Panc1 (cell line): ENCODE results near the gene LDLR. TPM values are rescaled to one million over a fixed set of nuclear protein-coding genes. Genes with fewer than 3 reads are reported as not detected.
"Not testable (repeated sequence)": the region's sequence is repeated elsewhere in the genome, so short reads cannot be mapped to it uniquely, and the experiment has no call there.

Source experiments
- ATAC-seq: fragments of 200-7000 bp; cut with Tn5 transposase; 2 replicates; pipeline ENCODE4 v1.9.1; 2020; ENCODE audit warnings: mild to moderate bottlenecking, moderate library complexity
- BruUV-seq: library from RNA; stranded (reverse); fragments of 400-500 nt; replicated peaks from 2 replicates; lab custom pipeline; 2021; lab: Mats Ljungman, UMichigan
- CTCF ChIA-PET: fragments of 300-600 bp; sonication (Branson Sonifier 250); formaldehyde crosslinking; loops from one replicate; lab custom pipeline; 2022; ENCODE audit warnings: antibody characterized with exemption; lab: Charles Lee
- POLR2A ChIA-PET: fragments of 300-600 bp; sonication (Branson Sonifier 250); formaldehyde crosslinking; loops from one replicate; lab custom pipeline; 2022; ENCODE audit warnings: antibody characterized with exemption; lab: Charles Lee
- DNase-seq: peaks from one replicate; pipeline ENCODE4 v3.0.0-alpha.2; 2010; ENCODE audit warnings: low read depth, low spot score
- H3K27ac ChIP-seq: 2 replicates; pipeline ENCODE4 v1.5.1; 2011; ENCODE audit warnings: mild to moderate bottlenecking, low read length, inconsistent platforms
- H3K27me3 ChIP-seq: fragments of 200-500 bp; sonication (Bioruptor generic); 2 replicates; pipeline ENCODE4 v1.6.0; 2014; ENCODE audit warnings: low read length, inconsistent platforms; ENCODE audit not compliant: control insufficient read depth, insufficient read depth
- H3K36me3 ChIP-seq: fragments of 200-500 bp; sonication (Bioruptor generic); 2 replicates; pipeline ENCODE4 v1.5.1; 2014; ENCODE audit warnings: inconsistent platforms, mild to moderate bottlenecking, low read length, moderate library complexity; ENCODE audit not compliant: control insufficient read depth, insufficient read depth
- H3K4me1 ChIP-seq: 2 replicates; pipeline ENCODE4 v1.5.1; 2011; ENCODE audit warnings: inconsistent platforms, mild to moderate bottlenecking, low read length, moderate library complexity; ENCODE audit not compliant: control insufficient read depth, insufficient read depth
- H3K4me3 ChIP-seq, 2 experiments: 2 replicates each; pipeline ENCODE4 v1.5.1; 2011 to 2012; ENCODE audit warnings: low read depth in 2 of 2, low read length in 2 of 2, mild to moderate bottlenecking in 2 of 2, inconsistent platforms in 1 of 2, moderate library complexity in 1 of 2
- H3K9me3 ChIP-seq: fragments of 200-500 bp; sonication (Bioruptor generic); 2 replicates; pipeline ENCODE4 v1.5.1; 2014; ENCODE audit warnings: low read depth, mild to moderate bottlenecking, inconsistent platforms, low read length, moderate library complexity; ENCODE audit not compliant: control insufficient read depth, insufficient read depth
- POLR2AphosphoS5 ChIP-seq: IDR thresholded peaks from 2 replicates; pipeline ENCODE4 v1.6.1; 2012; ENCODE audit warnings: mild to moderate bottlenecking, low read depth, low read length, moderate library complexity
- SIN3A ChIP-seq: IDR thresholded peaks from 2 replicates; pipeline ENCODE4 v1.6.1; 2012; ENCODE audit warnings: low read depth, mild to moderate bottlenecking, low read length, moderate library complexity, borderline replicate concordance; ENCODE audit not compliant: insufficient read depth
- TCF7L2 ChIP-seq: IDR thresholded peaks from 2 replicates; pipeline ENCODE4 v1.6.1; 2011; ENCODE audit warnings: mild to moderate bottlenecking, low read depth, low read length, inconsistent platforms
- in situ Hi-C: cut with HindIII; loops from 2 replicates; pipeline ENCODE4 v1.10.0; 2016; ENCODE audit warnings: low sequenced_read_pairs, low pct_unique_long_range_greater_than_20kb
- intact Hi-C: fragments of 100-400 bp; cut with micrococcal nuclease; formaldehyde crosslinking; loops from one replicate; pipeline ENCODE4 v1.10.0; 2022; ENCODE audit not compliant: unreplicated experiment
- total RNA-seq: library from RNA; stranded (reverse); gene quantifications from one replicate; pipeline ENCODE4 v1.2.1, GENCODE V29; 2021; ENCODE audit not compliant: unreplicated experiment
- TF ChIP-seq, protein P1 (sequence below): fragments of 450-650 bp; IDR thresholded peaks from 2 replicates; pipeline ENCODE4 v1.5.1; 2017; ENCODE audit warnings: mild to moderate bottlenecking
- TF ChIP-seq, protein P2 (sequence below), 2 experiments: IDR thresholded peaks; 2 replicates each; pipeline ENCODE4 v1.6.1; 2011 to 2012; ENCODE audit warnings: low read depth in 2 of 2, control low read depth in 1 of 2, low read length in 1 of 2, mild to moderate bottlenecking in 1 of 2, moderate library complexity in 1 of 2; ENCODE audit not compliant: insufficient read depth in 1 of 2

Gene LDLR
- total RNA-seq, 1 experiment from 2014 or later, result 203 TPM

DNA sequence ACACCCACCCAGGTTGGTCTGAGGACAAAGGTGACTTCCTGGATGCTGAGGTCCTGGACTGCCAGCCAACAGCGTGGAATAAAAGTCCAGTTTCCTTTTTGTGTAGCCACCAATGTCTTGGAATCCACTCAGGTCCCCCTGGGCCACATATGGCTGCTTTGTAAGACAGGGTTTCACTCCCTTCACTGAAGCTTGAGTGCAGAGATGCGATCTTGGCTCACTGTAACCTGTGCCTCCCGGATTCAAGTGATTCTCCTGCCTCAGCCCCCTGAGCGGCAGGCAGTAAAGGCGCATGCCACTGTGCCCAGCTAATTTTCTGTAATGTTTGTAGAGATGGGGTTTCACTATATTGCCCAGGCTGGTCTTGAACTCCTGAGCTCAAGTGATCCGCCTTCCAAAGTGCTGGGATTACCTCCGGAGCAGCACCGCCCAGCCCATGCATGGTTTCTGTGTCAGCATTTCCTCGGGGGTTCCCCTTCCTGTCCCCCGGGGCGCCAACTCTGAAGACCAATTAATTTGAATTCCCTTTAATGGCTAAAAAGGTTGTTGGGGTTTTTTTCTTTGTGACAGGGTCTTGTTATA, 90.5 kb downstream of the LDLR start:
- H3K4me1 ChIP-seq, result no peaks in the 10 kb centered on the region; the same call in 1 of the 2 replicates
- ATAC-seq (no peak), DNase-seq (no peak)
- no peak overlapping the region for H3K4me3 ChIP-seq
- H3K27me3 ChIP-seq, result no peaks in the 10 kb centered on the region
- H3K36me3 ChIP-seq, result peaks cover 2% of the 10 kb centered on the region; the same call in 1 of the 2 replicates
- in situ Hi-C loops (no loop called here), intact Hi-C loops (no loop called here)
- TF ChIP-seq TCF7L2, result no peak
- no peak for TF ChIP-seq POLR2AphosphoS5
- TF ChIP-seq, protein P1, sequence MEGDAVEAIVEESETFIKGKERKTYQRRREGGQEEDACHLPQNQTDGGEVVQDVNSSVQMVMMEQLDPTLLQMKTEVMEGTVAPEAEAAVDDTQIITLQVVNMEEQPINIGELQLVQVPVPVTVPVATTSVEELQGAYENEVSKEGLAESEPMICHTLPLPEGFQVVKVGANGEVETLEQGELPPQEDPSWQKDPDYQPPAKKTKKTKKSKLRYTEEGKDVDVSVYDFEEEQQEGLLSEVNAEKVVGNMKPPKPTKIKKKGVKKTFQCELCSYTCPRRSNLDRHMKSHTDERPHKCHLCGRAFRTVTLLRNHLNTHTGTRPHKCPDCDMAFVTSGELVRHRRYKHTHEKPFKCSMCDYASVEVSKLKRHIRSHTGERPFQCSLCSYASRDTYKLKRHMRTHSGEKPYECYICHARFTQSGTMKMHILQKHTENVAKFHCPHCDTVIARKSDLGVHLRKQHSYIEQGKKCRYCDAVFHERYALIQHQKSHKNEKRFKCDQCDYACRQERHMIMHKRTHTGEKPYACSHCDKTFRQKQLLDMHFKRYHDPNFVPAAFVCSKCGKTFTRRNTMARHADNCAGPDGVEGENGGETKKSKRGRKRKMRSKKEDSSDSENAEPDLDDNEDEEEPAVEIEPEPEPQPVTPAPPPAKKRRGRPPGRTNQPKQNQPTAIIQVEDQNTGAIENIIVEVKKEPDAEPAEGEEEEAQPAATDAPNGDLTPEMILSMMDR, result no peak
- TF ChIP-seq, protein P2, sequence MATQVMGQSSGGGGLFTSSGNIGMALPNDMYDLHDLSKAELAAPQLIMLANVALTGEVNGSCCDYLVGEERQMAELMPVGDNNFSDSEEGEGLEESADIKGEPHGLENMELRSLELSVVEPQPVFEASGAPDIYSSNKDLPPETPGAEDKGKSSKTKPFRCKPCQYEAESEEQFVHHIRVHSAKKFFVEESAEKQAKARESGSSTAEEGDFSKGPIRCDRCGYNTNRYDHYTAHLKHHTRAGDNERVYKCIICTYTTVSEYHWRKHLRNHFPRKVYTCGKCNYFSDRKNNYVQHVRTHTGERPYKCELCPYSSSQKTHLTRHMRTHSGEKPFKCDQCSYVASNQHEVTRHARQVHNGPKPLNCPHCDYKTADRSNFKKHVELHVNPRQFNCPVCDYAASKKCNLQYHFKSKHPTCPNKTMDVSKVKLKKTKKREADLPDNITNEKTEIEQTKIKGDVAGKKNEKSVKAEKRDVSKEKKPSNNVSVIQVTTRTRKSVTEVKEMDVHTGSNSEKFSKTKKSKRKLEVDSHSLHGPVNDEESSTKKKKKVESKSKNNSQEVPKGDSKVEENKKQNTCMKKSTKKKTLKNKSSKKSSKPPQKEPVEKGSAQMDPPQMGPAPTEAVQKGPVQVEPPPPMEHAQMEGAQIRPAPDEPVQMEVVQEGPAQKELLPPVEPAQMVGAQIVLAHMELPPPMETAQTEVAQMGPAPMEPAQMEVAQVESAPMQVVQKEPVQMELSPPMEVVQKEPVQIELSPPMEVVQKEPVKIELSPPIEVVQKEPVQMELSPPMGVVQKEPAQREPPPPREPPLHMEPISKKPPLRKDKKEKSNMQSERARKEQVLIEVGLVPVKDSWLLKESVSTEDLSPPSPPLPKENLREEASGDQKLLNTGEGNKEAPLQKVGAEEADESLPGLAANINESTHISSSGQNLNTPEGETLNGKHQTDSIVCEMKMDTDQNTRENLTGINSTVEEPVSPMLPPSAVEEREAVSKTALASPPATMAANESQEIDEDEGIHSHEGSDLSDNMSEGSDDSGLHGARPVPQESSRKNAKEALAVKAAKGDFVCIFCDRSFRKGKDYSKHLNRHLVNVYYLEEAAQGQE (IDR thresholded peaks at IDR 0.05; ENCODE audit: insufficient read depth in 1 of 2, low read depth in 2 of 2, low read length in 1 of 2), result no peak
- no peak for TF ChIP-seq SIN3A
- CTCF ChIA-PET, result no interaction called here
- POLR2A ChIA-PET, result no interaction called here
- H3K27ac ChIP-seq, result no peak overlapping the region
- BruUV-seq, result no TSS peak
- H3K9me3 ChIP-seq, result no peaks in the 10 kb centered on the region

DNA sequence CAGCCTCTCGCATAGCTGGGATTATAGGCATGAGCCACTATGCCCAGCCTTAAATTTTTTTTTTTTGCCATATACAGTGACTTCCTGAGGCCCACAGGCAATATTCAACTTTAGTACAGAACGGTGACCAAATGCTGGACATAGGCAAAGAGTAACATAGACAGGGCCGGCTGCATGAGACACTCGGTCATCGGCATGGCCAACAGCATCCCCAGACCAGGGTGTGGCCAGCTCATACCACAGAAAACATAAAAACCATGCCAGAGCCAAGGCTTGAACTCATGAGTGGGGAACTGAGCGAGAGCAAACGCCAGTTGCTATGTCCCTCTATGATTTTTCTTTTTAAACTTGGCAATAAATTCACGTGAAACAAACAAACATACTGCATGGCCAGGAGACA, 91.1 kb downstream of the LDLR start:
- POLR2A ChIA-PET, result no interaction called here

DNA sequence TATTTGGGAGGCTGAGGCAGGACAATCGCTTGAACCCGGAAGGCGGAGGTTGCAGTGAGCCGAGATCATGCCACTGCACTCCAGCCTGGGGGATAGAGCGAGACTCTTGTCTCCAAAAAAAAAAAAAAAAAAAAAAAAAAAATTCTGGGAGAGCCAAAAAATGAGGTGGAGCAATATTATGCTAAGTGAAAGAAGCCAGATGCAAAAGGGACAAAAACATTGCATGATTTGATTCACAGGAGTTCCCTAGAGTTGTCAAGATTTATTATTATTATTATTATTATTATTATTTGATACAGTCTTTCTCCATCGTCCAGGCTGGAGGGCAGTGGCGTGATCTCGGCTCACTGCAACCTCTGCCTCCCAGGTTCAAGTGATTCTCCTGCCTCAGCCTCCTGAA, 91.7 kb downstream of the LDLR start:
- H3K4me1 ChIP-seq, H3K4me3 ChIP-seq, H3K36me3 ChIP-seq, ATAC-seq, POLR2A ChIA-PET, CTCF ChIA-PET, BruUV-seq, H3K27ac ChIP-seq, DNase-seq, in situ Hi-C loops, intact Hi-C loops, H3K9me3 ChIP-seq, H3K27me3 ChIP-seq: not testable (repeated sequence)

More for the DNA sequence above, 91.1 kb downstream of the LDLR start:
- no peak for TF ChIP-seq SIN3A
- TF ChIP-seq POLR2AphosphoS5, result no peak
- no peak for TF ChIP-seq TCF7L2
- TF ChIP-seq, protein P1, result no peak
- TF ChIP-seq, protein P2 (IDR thresholded peaks at IDR 0.05; ENCODE audit: insufficient read depth in 1 of 2, low read depth in 2 of 2, low read length in 1 of 2), result no peak
- in situ Hi-C loops (no loop called here), intact Hi-C loops (no loop called here)
- CTCF ChIA-PET, result no interaction called here
- no peak for ATAC-seq
- BruUV-seq, result no TSS peak
- Histone ChIP-seq H3K27me3 (no peaks in the 10 kb centered on the region), H3K36me3 (peaks cover 2% of the 10 kb centered on the region; the same call in 1 of the 2 replicates), H3K4me3 (no peak overlapping the region), H3K4me1 (no peaks in the 10 kb centered on the region; the same call in 1 of the 2 replicates), H3K27ac (no peak overlapping the region), H3K9me3 (no peaks in the 10 kb centered on the region)
- no peak for DNase-seq
